ENCODE data around the gene RPL4. TPM values are rescaled to one million over a fixed set of nuclear protein-coding genes. Genes with fewer than 3 reads are reported as not detected.
A peak's percentile ranks its signal among the peaks of the same experiment; 100 is the strongest.

Gene RPL4
- total RNA-seq, 1 experiment from 2014 or later, result 5,336 TPM

GRCh38 chr15:66488525-66488924, 16.1 kb downstream of the RPL4 start:
- Mint-ChIP-seq H3K4me1 (ENCODE audit: insufficient read depth, unreplicated experiment) (no peaks in the 10 kb centered on the region), H3K27me3 (ENCODE audit: insufficient read depth, unreplicated experiment) (no peaks in the 10 kb centered on the region), H3K36me3 (ENCODE audit: insufficient read depth, unreplicated experiment) (peaks cover 52% of the 10 kb centered on the region), H3K4me3 (ENCODE audit: unreplicated experiment) (no peak overlapping the region), H3K9me3 (ENCODE audit: unreplicated experiment) (no peaks in the 10 kb centered on the region), H3K27ac (ENCODE audit: low read depth, unreplicated experiment) (no peak overlapping the region)
- TF ChIP-seq CTCF (IDR thresholded peaks at IDR 0.05; ENCODE audit: unreplicated experiment), result no peak
- intact Hi-C loops (cut with micrococcal nuclease), result no loop called here
- POLR2A ChIA-PET, result interaction anchor here (1.4 kb wide), 1 partner anchor 9 kb away, joined by 6 read pairs; the partner anchor contains the start of gene SNAPC5
- CTCF ChIA-PET, result interaction anchor here (2.2 kb wide), 1 partner anchor 10 kb away, joined by 11 read pairs; the partner anchor contains the start of gene SNAPC5
- no peak for DNase-seq (ENCODE audit: unreplicated experiment)
- no TSS peak for BruUV-seq (replicated peaks)

GRCh38 chr15:66486887-66487286, 17.8 kb downstream of the RPL4 start:
- Mint-ChIP-seq H3K36me3 (ENCODE audit: insufficient read depth, unreplicated experiment) (peaks cover 56% of the 10 kb centered on the region), H3K27ac (ENCODE audit: low read depth, unreplicated experiment) (no peak overlapping the region), H3K4me3 (ENCODE audit: unreplicated experiment) (no peak overlapping the region), H3K9me3 (ENCODE audit: unreplicated experiment) (no peaks in the 10 kb centered on the region), H3K27me3 (ENCODE audit: insufficient read depth, unreplicated experiment) (no peaks in the 10 kb centered on the region), H3K4me1 (ENCODE audit: insufficient read depth, unreplicated experiment) (peaks cover 16% of the 10 kb centered on the region)
- no peak for TF ChIP-seq CTCF (IDR thresholded peaks at IDR 0.05; ENCODE audit: unreplicated experiment)
- ChIA-PET POLR2A (no interaction called here), CTCF (interaction anchor here (0.7 to 1.7 kb wide), 2 partner anchors 12 to 71 kb away, joined by 5 to 7 read pairs; partner anchors contain the start of gene SNAPC5)
- BruUV-seq (replicated peaks), result no TSS peak
- intact Hi-C loops (cut with micrococcal nuclease), result no loop called here
- DNase-seq (ENCODE audit: unreplicated experiment), result no peak

GRCh38 chr15:66484539-66485112, 20.0 kb downstream of the RPL4 start:
- no peak for DNase-seq (ENCODE audit: unreplicated experiment)
- intact Hi-C loops (cut with micrococcal nuclease), result no loop called here
- Mint-ChIP-seq H3K36me3 (ENCODE audit: insufficient read depth, unreplicated experiment) (peaks cover 54% of the 10 kb centered on the region), H3K4me1 (ENCODE audit: insufficient read depth, unreplicated experiment) (peaks cover 32% of the 10 kb centered on the region), H3K4me3 (ENCODE audit: unreplicated experiment) (no peak overlapping the region), H3K27me3 (ENCODE audit: insufficient read depth, unreplicated experiment) (no peaks in the 10 kb centered on the region), H3K9me3 (ENCODE audit: unreplicated experiment) (no peaks in the 10 kb centered on the region), H3K27ac (ENCODE audit: low read depth, unreplicated experiment) (no peak overlapping the region)
- BruUV-seq (replicated peaks), result no TSS peak
- ChIA-PET CTCF (interaction anchor here (1.4 kb wide), 1 partner anchor 13 kb away, joined by 9 read pairs; the partner anchor contains the start of gene SNAPC5), POLR2A (interaction anchor here (0.6 to 1.3 kb wide), 3 partner anchors 12 to 18 kb away, joined by 3 to 5 read pairs (median 4); partner anchors contain the start of gene SNAPC5)
- no peak for TF ChIP-seq CTCF (IDR thresholded peaks at IDR 0.05; ENCODE audit: unreplicated experiment)

- peak; percentile 76 for DNase-seq (ENCODE audit: unreplicated experiment)
These were observed 21.5 kb downstream of the RPL4 start for GRCh38 chr15:66483131-66483566.

More at GRCh38 chr15:66483131-66483566, 21.5 kb downstream of the RPL4 start:
- Mint-ChIP-seq H3K4me1 (ENCODE audit: insufficient read depth, unreplicated experiment) (peaks cover 35% of the 10 kb centered on the region), H3K36me3 (ENCODE audit: insufficient read depth, unreplicated experiment) (peaks cover 46% of the 10 kb centered on the region), H3K27me3 (ENCODE audit: insufficient read depth, unreplicated experiment) (no peaks in the 10 kb centered on the region), H3K9me3 (ENCODE audit: unreplicated experiment) (no peaks in the 10 kb centered on the region), H3K27ac (ENCODE audit: low read depth, unreplicated experiment) (peak overlapping the region; percentile 1), H3K4me3 (ENCODE audit: unreplicated experiment) (no peak overlapping the region)
- intact Hi-C loops (cut with micrococcal nuclease), result no loop called here
- CTCF ChIA-PET, result no interaction called here
- TF ChIP-seq CTCF (IDR thresholded peaks at IDR 0.05; ENCODE audit: unreplicated experiment), result no peak
- no TSS peak for BruUV-seq (replicated peaks)
- POLR2A ChIA-PET, result interaction anchor here (1.0 to 1.3 kb wide), 2 partner anchors 9 to 15 kb away, joined by 3 to 4 read pairs; partner anchors contain the start of gene SNAPC5
